Vagina (tissue), 2 donors: ENCODE results near the gene DLG2. TPM values are rescaled to one million over a fixed set of nuclear protein-coding genes. Genes with fewer than 3 reads are reported as not detected.

ENCODE experiments used
- DNase-seq, 2 donors: peaks; one replicate each; pipeline ENCODE4 v3.0.0-alpha.2; 2017; ENCODE audit errors: extremely low spot score in 2 of 2
- H3K27ac ChIP-seq: fragments of 200-600 bp; sonication (generic); one replicate; pipeline ENCODE4 v1.5.1; 2019
- H3K27me3 ChIP-seq: fragments of 200-600 bp; sonication (generic); one replicate; pipeline ENCODE4 v1.5.1; 2019
- H3K36me3 ChIP-seq, 2 donors: fragments of 200-600 bp; sonication (generic); one replicate each; pipeline ENCODE4 v1.5.1; 2017 to 2019
- H3K4me1 ChIP-seq: fragments of 200-600 bp; sonication (generic); one replicate; pipeline ENCODE4 v1.5.1; 2019
- H3K4me3 ChIP-seq, 2 donors: fragments of 200-600 bp; sonication (generic); 1 replicate in 1 of 2; 2 replicates in 1 of 2; pipeline ENCODE4 v1.5.1; 2016 to 2019
- H3K9me3 ChIP-seq: fragments of 200-600 bp; sonication (generic); one replicate; pipeline ENCODE4 v1.5.1; 2019
- CTCF ChIP-seq, 3 experiments: fragments of 450-650 bp in 2 of 3; fragments of 200-600 bp in 1 of 3; sonication (generic) in 1 of 3; IDR thresholded peaks; one replicate each; pipeline ENCODE4 v1.5.1; 2017 to 2019; ENCODE audit warnings: antibody characterized with exemption in 3 of 3, mild to moderate bottlenecking in 2 of 3, moderate library complexity in 2 of 3
- POLR2A ChIP-seq, 2 donors: fragments of 450-650 bp; IDR thresholded peaks; one replicate each; pipeline ENCODE4 v1.6.1; 2017; ENCODE audit warnings: antibody characterized with exemption in 2 of 2, mild to moderate bottlenecking in 2 of 2, moderate library complexity in 2 of 2
- POLR2AphosphoS5 ChIP-seq, 2 donors: sonication (generic); formaldehyde crosslinking; IDR thresholded peaks; one replicate each; pipeline ENCODE4 v1.9.0; 2017; ENCODE audit warnings: antibody characterized with exemption in 2 of 2, mild to moderate bottlenecking in 2 of 2, low read depth in 1 of 2; ENCODE audit not compliant: insufficient read depth in 1 of 2
- intact Hi-C: fragments of 100-400 bp; cut with DNase I; formaldehyde crosslinking; loops from one replicate; pipeline ENCODE4 v1.15.1; 2023
- total RNA-seq: library from RNA; depleted of rRNA; stranded (reverse); fragments of >200 nt; gene quantifications from one replicate; pipeline ENCODE4 v1.2.3, GENCODE V29; 2016

DLG2 gene
- total RNA-seq, 1 donor from 2014 or later = 10.1 TPM

DNA sequence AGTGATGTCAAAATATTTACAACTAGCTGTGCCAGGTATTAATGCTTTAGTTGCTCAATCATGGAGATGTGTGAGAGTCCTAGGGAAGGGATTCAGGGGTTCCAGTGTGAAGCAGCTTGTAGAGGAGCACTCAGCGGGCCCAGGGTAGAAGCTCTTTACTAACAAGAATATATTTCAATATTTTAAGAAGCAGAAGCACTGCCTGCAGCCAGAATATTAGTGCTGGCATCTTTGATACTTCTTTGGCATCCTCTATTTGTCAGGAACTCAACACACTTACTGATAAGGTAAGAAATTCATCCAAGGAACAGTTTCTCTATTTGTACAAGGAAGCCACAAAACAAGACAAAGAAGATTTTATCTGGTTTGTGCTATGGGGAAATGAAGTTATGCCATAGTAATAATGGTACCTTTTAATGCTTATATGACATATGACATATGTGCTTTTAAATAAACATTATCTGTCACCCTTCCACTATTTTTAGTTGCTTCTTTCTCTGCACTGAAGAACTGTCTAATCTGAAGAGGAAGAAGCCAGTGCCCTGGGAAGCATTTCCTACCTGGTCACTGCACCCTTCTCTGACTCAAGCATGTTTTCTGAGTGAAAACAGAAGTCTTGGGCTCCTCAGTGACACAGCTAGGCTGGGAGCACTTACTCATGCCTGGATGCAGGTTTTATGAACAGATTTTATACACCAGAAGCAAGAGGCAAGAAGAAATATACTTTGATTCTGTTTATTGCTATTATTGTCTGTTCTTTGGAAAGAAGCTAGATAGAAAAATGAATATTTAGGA, 1952.8 kb downstream of the DLG2 start:
- no peaks in the 10 kb centered on the region for H3K27me3 ChIP-seq
- intact Hi-C loops = no loop called here

DNA sequence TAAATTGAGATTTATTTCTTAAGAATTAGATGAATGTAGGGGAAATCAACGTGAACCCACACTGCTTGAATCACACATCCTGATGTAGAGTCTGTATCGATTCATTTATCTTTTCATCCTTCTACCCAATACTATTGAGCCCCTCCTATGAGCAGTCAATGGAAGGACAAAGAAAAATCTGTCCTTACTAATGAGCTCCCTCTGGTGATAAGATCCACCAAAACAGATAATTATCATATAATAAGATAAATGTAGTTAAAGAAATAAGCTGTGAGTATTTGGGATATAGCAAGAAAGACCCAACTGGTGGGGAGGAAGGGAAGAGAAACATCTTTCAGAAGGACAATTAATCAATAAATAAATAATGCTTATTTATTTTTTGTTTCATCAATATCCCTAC, 1955.9 kb downstream of the DLG2 start:
- no peak overlapping the region for H3K4me3 ChIP-seq
- no peak for DNase-seq
- TF ChIP-seq CTCF (IDR thresholded peaks at IDR 0.05) = no peak
- no peak for TF ChIP-seq POLR2AphosphoS5 (IDR thresholded peaks at IDR 0.05; ENCODE audit: insufficient read depth in 1 of 2, low read depth in 1 of 2)
- no peak for TF ChIP-seq POLR2A (IDR thresholded peaks at IDR 0.05)
- no peaks in the 10 kb centered on the region for H3K27me3 ChIP-seq
- no peaks in the 10 kb centered on the region for H3K36me3 ChIP-seq
- no peak overlapping the region for H3K27ac ChIP-seq
- intact Hi-C loops = no loop called here
- H3K4me1 ChIP-seq = no peaks in the 10 kb centered on the region
- H3K9me3 ChIP-seq = no peaks in the 10 kb centered on the region

More for the DNA sequence above, 1952.8 kb downstream of the DLG2 start:
- no peak for DNase-seq
- Histone ChIP-seq H3K27ac (no peak overlapping the region), H3K4me1 (no peaks in the 10 kb centered on the region), H3K36me3 (no peaks in the 10 kb centered on the region), H3K4me3 (no peak overlapping the region), H3K9me3 (no peaks in the 10 kb centered on the region)
- no peak for TF ChIP-seq POLR2AphosphoS5 (IDR thresholded peaks at IDR 0.05; ENCODE audit: insufficient read depth in 1 of 2, low read depth in 1 of 2)
- no peak for TF ChIP-seq CTCF (IDR thresholded peaks at IDR 0.05)
- no peak for TF ChIP-seq POLR2A (IDR thresholded peaks at IDR 0.05)

GRCh38 chr11:83666149-83666548, 1961.0 kb downstream of the DLG2 start:
- no peak overlapping the region for H3K27ac ChIP-seq
- intact Hi-C loops = no loop called here
- no peaks in the 10 kb centered on the region for H3K9me3 ChIP-seq
- no peak overlapping the region for H3K4me3 ChIP-seq
- H3K36me3 ChIP-seq = no peaks in the 10 kb centered on the region
- TF ChIP-seq CTCF (IDR thresholded peaks at IDR 0.05) (no peak), POLR2AphosphoS5 (IDR thresholded peaks at IDR 0.05; ENCODE audit: insufficient read depth in 1 of 2, low read depth in 1 of 2) (no peak), POLR2A (IDR thresholded peaks at IDR 0.05) (no peak)
- no peak for DNase-seq
- no peaks in the 10 kb centered on the region for H3K27me3 ChIP-seq
- no peaks in the 10 kb centered on the region for H3K4me1 ChIP-seq

GRCh38 chr11:83663988-83664387, 1963.2 kb downstream of the DLG2 start:
- intact Hi-C loops = no loop called here
- no peaks in the 10 kb centered on the region for H3K36me3 ChIP-seq
- H3K9me3 ChIP-seq = no peaks in the 10 kb centered on the region
- TF ChIP-seq POLR2AphosphoS5 (IDR thresholded peaks at IDR 0.05; ENCODE audit: insufficient read depth in 1 of 2, low read depth in 1 of 2) (no peak), POLR2A (IDR thresholded peaks at IDR 0.05) (no peak), CTCF (IDR thresholded peaks at IDR 0.05) (no peak)
- no peak overlapping the region for H3K4me3 ChIP-seq
- DNase-seq = no peak
- H3K27ac ChIP-seq = no peak overlapping the region
- no peaks in the 10 kb centered on the region for H3K4me1 ChIP-seq
- no peaks in the 10 kb centered on the region for H3K27me3 ChIP-seq

DNA sequence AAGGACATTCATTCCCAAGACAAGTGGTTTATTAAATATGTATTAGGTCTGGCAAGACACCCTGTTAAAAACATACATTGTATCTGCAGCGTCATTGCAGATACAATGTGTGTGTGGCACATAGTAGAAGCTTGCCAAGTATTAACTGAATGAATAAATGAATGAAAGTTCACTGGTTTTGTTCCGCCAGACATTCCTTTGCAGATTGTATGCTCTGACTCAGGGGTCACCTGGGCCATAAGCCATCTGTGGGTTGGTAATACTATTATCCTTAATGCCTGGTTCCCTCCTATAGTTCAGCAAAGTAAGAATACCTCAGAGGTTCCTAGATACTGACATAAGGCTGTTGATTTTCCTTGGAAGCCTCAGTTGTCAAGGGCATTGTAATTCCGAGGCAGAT, 1963.7 kb downstream of the DLG2 start:
- H3K4me1 ChIP-seq = no peaks in the 10 kb centered on the region
- H3K9me3 ChIP-seq = no peaks in the 10 kb centered on the region
- no peaks in the 10 kb centered on the region for H3K27me3 ChIP-seq
- no peaks in the 10 kb centered on the region for H3K36me3 ChIP-seq
- no peak for TF ChIP-seq CTCF (IDR thresholded peaks at IDR 0.05)
- no peak for TF ChIP-seq POLR2AphosphoS5 (IDR thresholded peaks at IDR 0.05; ENCODE audit: insufficient read depth in 1 of 2, low read depth in 1 of 2)
- intact Hi-C loops = no loop called here
- H3K27ac ChIP-seq = no peak overlapping the region
- DNase-seq = no peak
- no peak overlapping the region for H3K4me3 ChIP-seq
